Glutamatergic neuron (in vitro differentiated cells): ENCODE results near the gene PECR. TPM values are rescaled to one million over a fixed set of nuclear protein-coding genes. Genes with fewer than 3 reads are reported as not detected.

Experiments used
- DNase-seq: peaks from one replicate; pipeline ENCODE4 v3.0.0; 2022
- H3K27ac Mint-ChIP-seq: one replicate; pipeline ENCODE4 v1.8.0; 2020; ENCODE audit warnings: mild to moderate bottlenecking, mixed read lengths, inconsistent platforms; ENCODE audit not compliant: unreplicated experiment
- H3K27me3 Mint-ChIP-seq: one replicate; pipeline ENCODE4 v1.8.0; 2020; ENCODE audit warnings: mild to moderate bottlenecking, moderate library complexity, mixed read lengths, inconsistent platforms; ENCODE audit not compliant: unreplicated experiment
- H3K36me3 Mint-ChIP-seq: one replicate; pipeline ENCODE4 v1.8.0; 2020; ENCODE audit warnings: mild to moderate bottlenecking, mixed read lengths, inconsistent platforms; ENCODE audit not compliant: unreplicated experiment
- H3K4me1 Mint-ChIP-seq: one replicate; pipeline ENCODE4 v1.8.0; 2020; ENCODE audit warnings: mild to moderate bottlenecking, low read depth, mixed read lengths, inconsistent platforms; ENCODE audit not compliant: unreplicated experiment
- H3K4me3 Mint-ChIP-seq: one replicate; pipeline ENCODE4 v1.8.0; 2020; ENCODE audit warnings: mild to moderate bottlenecking, mixed read lengths, inconsistent platforms; ENCODE audit not compliant: unreplicated experiment
- H3K9me3 Mint-ChIP-seq: one replicate; pipeline ENCODE4 v1.8.0; 2020; ENCODE audit warnings: mild to moderate bottlenecking, moderate library complexity, mixed read lengths, inconsistent platforms; ENCODE audit not compliant: unreplicated experiment
- CTCF ChIP-seq: fragments of 200-600 bp; sonication (generic); IDR thresholded peaks from one replicate; pipeline ENCODE4 v1.5.0; 2021; ENCODE audit not compliant: partially characterized antibody, unreplicated experiment
- total RNA-seq: library from RNA; stranded (reverse); fragmentation: NEBNext Ultra II Directional; extraction: Animal tissue kit (Norgen Biotek cat#: 25700); gene quantifications from one replicate; pipeline ENCODE4 v1.2.1, GENCODE V29; 2021; ENCODE audit not compliant: unreplicated experiment

Gene PECR
- total RNA-seq, 1 donor from 2014 or later: 33.0 TPM

- peaks cover 49% of the 10 kb centered on the region for H3K4me1 Mint-ChIP-seq
- peaks cover 17% of the 10 kb centered on the region for H3K9me3 Mint-ChIP-seq
- peaks cover 10% of the 10 kb centered on the region for H3K27me3 Mint-ChIP-seq
- no peak for TF ChIP-seq CTCF
- no peaks in the 10 kb centered on the region for H3K36me3 Mint-ChIP-seq
- H3K4me3 Mint-ChIP-seq: no peak overlapping the region
- H3K27ac Mint-ChIP-seq: peak overlapping the region; percentile 14
- DNase-seq: no peak
Measured at GRCh38 chr2:216119146-216119545, 37.5 kb upstream of the PECR start.

- Mint-ChIP-seq H3K27ac (peak overlapping the region; percentile 69), H3K4me1 (peaks cover 54% of the 10 kb centered on the region), H3K27me3 (peaks cover 10% of the 10 kb centered on the region), H3K4me3 (peak overlapping the region; percentile 44), H3K36me3 (no peaks in the 10 kb centered on the region), H3K9me3 (peaks cover 17% of the 10 kb centered on the region)
- no peak for DNase-seq
- no peak for TF ChIP-seq CTCF
Measured at GRCh38 chr2:216118474-216118873, 36.9 kb upstream of the PECR start.

GRCh38 chr2:216117561-216118340, 36.1 kb upstream of the PECR start:
- DNase-seq: no peak
- H3K27me3 Mint-ChIP-seq: peaks cover 10% of the 10 kb centered on the region
- H3K4me1 Mint-ChIP-seq: peaks cover 61% of the 10 kb centered on the region
- peak overlapping the region; percentile 77 for H3K27ac Mint-ChIP-seq
- H3K4me3 Mint-ChIP-seq: peak overlapping the region; percentile 61
- no peaks in the 10 kb centered on the region for H3K36me3 Mint-ChIP-seq
- no peak for TF ChIP-seq CTCF
- H3K9me3 Mint-ChIP-seq: peaks cover 17% of the 10 kb centered on the region

- H3K36me3 Mint-ChIP-seq: no peaks in the 10 kb centered on the region
Measured at GRCh38 chr2:216116418-216116817, 34.8 kb upstream of the PECR start.

More at GRCh38 chr2:216116418-216116817, 34.8 kb upstream of the PECR start:
- peak overlapping the region; percentile 98 for H3K27ac Mint-ChIP-seq
- DNase-seq: peak; percentile 33
- peaks cover 10% of the 10 kb centered on the region for H3K27me3 Mint-ChIP-seq
- peaks cover 17% of the 10 kb centered on the region for H3K9me3 Mint-ChIP-seq
- peak overlapping the region; percentile 78 for H3K4me3 Mint-ChIP-seq
- peaks cover 68% of the 10 kb centered on the region for H3K4me1 Mint-ChIP-seq
- TF ChIP-seq CTCF: no peak
